B cell (primary cell): ENCODE measurements around the gene MUC6. TPM values are rescaled to one million over a fixed set of nuclear protein-coding genes. Genes with fewer than 3 reads are reported as not detected.

Source experiments
- ATAC-seq: fragments of 200-7000 bp; cut with Tn5 transposase; one replicate; pipeline ENCODE4 v1.10.0; 2021; ENCODE audit warnings: low read depth, mild to moderate bottlenecking, moderate number of reproducible peaks, moderate library complexity
- CTCF ChIA-PET: fragments of 350-600 bp; sonication (Branson Sonifier 250); formaldehyde crosslinking; loops from one replicate; lab custom pipeline; 2021; ENCODE audit warnings: antibody characterized with exemption, inconsistent platforms; lab: Charles Lee
- POLR2A ChIA-PET: fragments of 350-600 bp; sonication (Branson Sonifier 250); formaldehyde crosslinking; loops from one replicate; lab custom pipeline; 2021; ENCODE audit warnings: antibody characterized with exemption; lab: Charles Lee
- DNase-seq: peaks from one replicate; pipeline ENCODE4 v3.0.0; 2013
- H2AFZ ChIP-seq: 2 replicates; pipeline ENCODE4 v1.6.1; 2012; ENCODE audit warnings: mild to moderate bottlenecking, low read depth, low read length; ENCODE audit not compliant: insufficient read depth, poor library complexity, severe bottlenecking
- H3K27ac ChIP-seq, 2 donors: 1 replicate in 1 of 2; 2 replicates in 1 of 2; pipeline ENCODE4 v1.5.1; 2012 to 2013; ENCODE audit warnings: low read length in 2 of 2, mild to moderate bottlenecking in 2 of 2, moderate library complexity in 1 of 2
- H3K27me3 ChIP-seq, 4 experiments: fragments of 200-600 bp in 1 of 4; sonication (generic) in 1 of 4; replicated peaks in 1 of 4; 1 replicate in 2 of 4; 2 replicates in 2 of 4; pipeline versions ENCODE4 v1.6.1 to v1.7.0; 2013 to 2016; ENCODE audit warnings: low read length in 3 of 4, mild to moderate bottlenecking in 2 of 4, mixed read lengths in 1 of 4, moderate library complexity in 1 of 4; ENCODE audit not compliant: insufficient read depth in 4 of 4, control insufficient read depth in 3 of 4; ENCODE audit errors: control extremely low read depth in 1 of 4
- H3K36me3 ChIP-seq, 2 experiments: replicated peaks in 1 of 2; 1 replicate in 1 of 2; 2 replicates in 1 of 2; pipeline versions ENCODE4 v1.6.1 to v1.7.1; 2013; ENCODE audit warnings: low read length in 1 of 2; ENCODE audit not compliant: insufficient read depth in 2 of 2, control insufficient read depth in 1 of 2; ENCODE audit errors: control extremely low read depth in 1 of 2, extremely low read depth in 1 of 2
- H3K4me1 ChIP-seq, 2 donors: fragments of 200-600 bp in 1 of 2; sonication (generic) in 1 of 2; 1 replicate in 1 of 2; 2 replicates in 1 of 2; pipeline versions ENCODE4 v1.5.1 to v1.6.1; 2013 to 2017; ENCODE audit warnings: low read length in 2 of 2; ENCODE audit not compliant: control insufficient read depth in 2 of 2, insufficient read depth in 2 of 2
- H3K4me2 ChIP-seq: replicated peaks from 2 replicates; pipeline ENCODE3; 2012; ENCODE audit warnings: mild to moderate bottlenecking, low read depth, low read length; ENCODE audit not compliant: poor library complexity, severe bottlenecking
- H3K4me3 ChIP-seq, 5 experiments: fragments of 200-600 bp in 1 of 5; sonication (generic) in 1 of 5; 1 replicate in 3 of 5; 2 replicates in 2 of 5; pipeline versions ENCODE4 v1.5.1 to v1.7.0; 2011 to 2016; ENCODE audit warnings: low read length in 4 of 5, mild to moderate bottlenecking in 4 of 5, low read depth in 2 of 5, control low read depth in 1 of 5, moderate library complexity in 1 of 5; ENCODE audit not compliant: insufficient read depth in 1 of 5; ENCODE audit errors: control extremely low read depth in 1 of 5, extremely low read depth in 1 of 5
- H3K79me2 ChIP-seq: fragments of 200-600 bp; sonication (generic); one replicate; pipeline ENCODE4 v1.6.0; 2016; ENCODE audit warnings: low read length; ENCODE audit not compliant: control insufficient read depth, insufficient read depth
- H3K9ac ChIP-seq: fragments of 200-600 bp; sonication (generic); 2 replicates; pipeline ENCODE4 v1.6.1; 2017; ENCODE audit warnings: mild to moderate bottlenecking, low read length, moderate library complexity
- H3K9me3 ChIP-seq, 3 donors: one replicate each; pipeline versions ENCODE4 v1.6.1 to v1.7.1; 2013; ENCODE audit warnings: low read length in 2 of 3; ENCODE audit not compliant: control insufficient read depth in 2 of 3, insufficient read depth in 1 of 3; ENCODE audit errors: control extremely low read depth in 1 of 3
- H4K20me1 ChIP-seq: 2 replicates; pipeline ENCODE4 v1.6.0; 2012; ENCODE audit warnings: mild to moderate bottlenecking, low read length; ENCODE audit not compliant: insufficient read depth, control insufficient read depth, poor library complexity, severe bottlenecking
- H3K27ac Mint-ChIP-seq: one replicate; pipeline ENCODE4 v1.8.0; 2021; ENCODE audit warnings: mixed read lengths
- H3K27me3 Mint-ChIP-seq: one replicate; pipeline ENCODE4 v1.8.0; 2021; ENCODE audit warnings: mixed read lengths
- H3K4me1 Mint-ChIP-seq: one replicate; pipeline ENCODE4 v1.8.0; 2021; ENCODE audit warnings: mixed read lengths
- H3K4me3 Mint-ChIP-seq: one replicate; pipeline ENCODE4 v1.8.0; 2021; ENCODE audit warnings: mixed read lengths
- H3K9me3 Mint-ChIP-seq: one replicate; pipeline ENCODE4 v1.8.0; 2022; ENCODE audit warnings: mixed read lengths; ENCODE audit not compliant: insufficient read depth
- EZH2 ChIP-seq: IDR thresholded peaks from 2 replicates; pipeline ENCODE4 v1.6.1; 2012; ENCODE audit warnings: borderline replicate concordance, low read depth, mild to moderate bottlenecking, moderate library complexity, low read length; ENCODE audit not compliant: insufficient read depth, poor library complexity, severe bottlenecking
- WGBS: methylation state at CpG from one replicate; pipeline ENCODE4 v1.1.5; 2013; ENCODE audit warnings: missing lambda C conversion rate; ENCODE audit not compliant: insufficient coverage; 5-methylcytosine and 5-hydroxymethylcytosine counted together
- intact Hi-C: fragments of 100-400 bp; cut with micrococcal nuclease; formaldehyde crosslinking; loops from one replicate; pipeline ENCODE4 v1.10.0; 2022
- polyA plus RNA-seq: library from polyadenylated mRNA; depleted of rRNA; stranded (reverse); fragments of >200 nt; gene quantifications from 2 replicates; pipeline ENCODE4 v1.2.3, GENCODE V29; 2012
- total RNA-seq, 2 donors: library from RNA; stranded (reverse); fragments of 120-200 nt in 1 of 2; gene quantifications; 1 replicate in 1 of 2; 2 replicates in 1 of 2; pipeline versions ENCODE4 v1.2.3 to v1.2.4, GENCODE V29; 2013 to 2022
- TF ChIP-seq, protein P1 (sequence below): fragments of 200-600 bp; IDR thresholded peaks from one replicate; pipeline ENCODE4 v1.8.0; 2022; ENCODE audit warnings: antibody characterized with exemption, mild to moderate bottlenecking

MUC6 gene
- total and polyA plus RNA-seq, 2 donors (not counting 1 experiment from before 2014, with no cell fraction given) = not detected

DNA sequence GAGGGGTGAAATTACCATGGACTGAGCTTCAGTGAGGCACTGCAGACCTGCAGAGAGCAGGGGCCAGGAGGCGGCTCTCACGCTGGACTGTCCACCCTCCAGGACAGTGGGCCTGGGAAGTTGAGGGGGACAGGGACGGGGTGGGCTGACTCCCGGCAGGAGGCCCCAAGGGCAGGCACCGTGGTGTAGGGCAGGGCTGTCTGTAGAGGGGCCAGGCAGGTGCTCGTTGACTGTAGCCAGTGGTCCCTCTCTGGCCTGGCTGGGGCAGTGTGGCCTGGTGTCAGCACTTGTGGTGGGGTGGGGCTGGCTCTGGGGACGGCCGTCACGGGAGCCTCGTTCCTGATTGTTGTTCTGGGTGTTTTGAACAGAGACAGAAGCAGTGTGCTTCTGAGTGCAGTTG lies 46.4 kb downstream of the MUC6 start:
- H3K27ac ChIP-seq = no peak overlapping the region
- H3K9me3 Mint-ChIP-seq = no peaks in the 10 kb centered on the region
- no peaks in the 10 kb centered on the region for H3K27me3 ChIP-seq
- peaks cover 8 to 72% of the 10 kb centered on the region in 2 experiments for H3K36me3 ChIP-seq
- peaks cover 23% of the 10 kb centered on the region for H4K20me1 ChIP-seq
- no peak overlapping the region for H3K27ac Mint-ChIP-seq
- H3K9me3 ChIP-seq = no peaks in the 10 kb centered on the region
- ChIA-PET CTCF (no interaction called here), POLR2A (no interaction called here)
- no peak for TF ChIP-seq EZH2
- TF ChIP-seq, protein P1, sequence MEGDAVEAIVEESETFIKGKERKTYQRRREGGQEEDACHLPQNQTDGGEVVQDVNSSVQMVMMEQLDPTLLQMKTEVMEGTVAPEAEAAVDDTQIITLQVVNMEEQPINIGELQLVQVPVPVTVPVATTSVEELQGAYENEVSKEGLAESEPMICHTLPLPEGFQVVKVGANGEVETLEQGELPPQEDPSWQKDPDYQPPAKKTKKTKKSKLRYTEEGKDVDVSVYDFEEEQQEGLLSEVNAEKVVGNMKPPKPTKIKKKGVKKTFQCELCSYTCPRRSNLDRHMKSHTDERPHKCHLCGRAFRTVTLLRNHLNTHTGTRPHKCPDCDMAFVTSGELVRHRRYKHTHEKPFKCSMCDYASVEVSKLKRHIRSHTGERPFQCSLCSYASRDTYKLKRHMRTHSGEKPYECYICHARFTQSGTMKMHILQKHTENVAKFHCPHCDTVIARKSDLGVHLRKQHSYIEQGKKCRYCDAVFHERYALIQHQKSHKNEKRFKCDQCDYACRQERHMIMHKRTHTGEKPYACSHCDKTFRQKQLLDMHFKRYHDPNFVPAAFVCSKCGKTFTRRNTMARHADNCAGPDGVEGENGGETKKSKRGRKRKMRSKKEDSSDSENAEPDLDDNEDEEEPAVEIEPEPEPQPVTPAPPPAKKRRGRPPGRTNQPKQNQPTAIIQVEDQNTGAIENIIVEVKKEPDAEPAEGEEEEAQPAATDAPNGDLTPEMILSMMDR = no peak
- DNase-seq (no peak), ATAC-seq (no peak)
- intact Hi-C loops = no loop called here
- no peak overlapping the region for H3K4me3 Mint-ChIP-seq
- H3K9ac ChIP-seq = no peak overlapping the region
- H3K4me3 ChIP-seq = no peak overlapping the region
- no peak overlapping the region for H2AFZ ChIP-seq
- H3K79me2 ChIP-seq = peaks cover 4% of the 10 kb centered on the region
- 97% methylated on average over 10 of the region's 10 CpGs for WGBS
- no peaks in the 10 kb centered on the region for H3K4me1 ChIP-seq
- H3K4me2 ChIP-seq = no peak overlapping the region
- peaks cover 1% of the 10 kb centered on the region for H3K4me1 Mint-ChIP-seq
- no peaks in the 10 kb centered on the region for H3K27me3 Mint-ChIP-seq

DNA sequence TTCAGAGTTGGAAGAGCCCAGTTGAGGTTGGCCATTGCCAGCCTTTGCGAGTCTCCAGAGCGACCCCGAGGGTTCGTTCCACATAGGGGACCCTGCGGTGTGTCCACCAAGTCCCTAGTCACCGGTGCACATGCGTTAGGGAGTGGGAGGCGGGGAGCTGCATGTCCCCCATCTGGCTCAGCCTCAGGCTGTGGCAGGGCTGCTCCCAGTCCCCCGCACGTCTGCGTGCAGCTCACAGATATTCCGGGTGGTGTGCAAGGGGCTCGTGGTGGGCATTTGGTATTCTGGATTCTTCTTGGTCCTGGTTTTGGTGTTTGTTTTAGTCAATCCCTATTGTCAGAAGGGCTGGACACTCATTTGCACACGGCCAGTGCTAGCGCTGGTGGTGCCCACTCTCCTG lies 48.8 kb downstream of the MUC6 start:
- Histone ChIP-seq H4K20me1 (peaks cover 23% of the 10 kb centered on the region), H3K4me3 (no peak overlapping the region), H3K9ac (no peak overlapping the region), H3K4me1 (no peaks in the 10 kb centered on the region), H3K27me3 (no peaks in the 10 kb centered on the region), H3K36me3 (peaks cover 8 to 65% of the 10 kb centered on the region in 2 experiments), H2AFZ (no peak overlapping the region), H3K4me2 (no peak overlapping the region), H3K79me2 (peaks cover 4% of the 10 kb centered on the region), H3K9me3 (no peaks in the 10 kb centered on the region), H3K27ac (no peak overlapping the region)
- ChIA-PET CTCF (no interaction called here), POLR2A (no interaction called here)
- Mint-ChIP-seq H3K4me3 (no peak overlapping the region), H3K4me1 (no peaks in the 10 kb centered on the region), H3K27me3 (no peaks in the 10 kb centered on the region), H3K27ac (no peak overlapping the region), H3K9me3 (no peaks in the 10 kb centered on the region)
- TF ChIP-seq, protein P1 = no peak
- no peak for TF ChIP-seq EZH2
- WGBS = 99% methylated on average over 15 of the region's 15 CpGs
- DNase-seq (no peak), ATAC-seq (no peak)
- intact Hi-C loops = no loop called here
